Activated T-cell treated with anti-CD3 and anti-CD28 coated beads, Interleukin-2, amount 50 U/mL, for 72 hours (primary cell): Measurements from ENCODE around the gene GDA. TPM values are rescaled to one million over a fixed set of nuclear protein-coding genes. Genes with fewer than 3 reads are reported as not detected.

Source experiments
- ATAC-seq, 2 donors: fragments of 150-1000 bp; cut with Tn5 transposase; replicated peaks in 1 of 2; 2 replicates each; pipeline ENCODE4 v1.10.0; 2021; ENCODE audit warnings: moderate library complexity in 2 of 2, mild to moderate bottlenecking in 1 of 2
- DNase-seq, 2 donors: peaks; one replicate each; pipeline ENCODE4 v3.0.0; 2021 to 2022; ENCODE audit warnings: mixed read lengths in 1 of 2
- H3K27ac Mint-ChIP-seq: one replicate; pipeline ENCODE4 v1.8.0; 2022; ENCODE audit warnings: mild to moderate bottlenecking, moderate library complexity, mixed read lengths
- H3K27me3 Mint-ChIP-seq: one replicate; pipeline ENCODE4 v1.8.0; 2022; ENCODE audit warnings: low read depth, mixed read lengths
- H3K36me3 Mint-ChIP-seq, 2 donors: one replicate each; pipeline ENCODE4 v1.8.0; 2022; ENCODE audit warnings: mixed read lengths in 2 of 2, mild to moderate bottlenecking in 1 of 2; ENCODE audit not compliant: insufficient read depth in 2 of 2
- H3K4me1 Mint-ChIP-seq: one replicate; pipeline ENCODE4 v1.8.0; 2022; ENCODE audit warnings: low read depth, mixed read lengths
- H3K4me3 Mint-ChIP-seq, 2 donors: one replicate each; pipeline ENCODE4 v1.8.0; 2022; ENCODE audit warnings: mild to moderate bottlenecking in 2 of 2, mixed read lengths in 2 of 2, moderate library complexity in 2 of 2
- H3K9me3 Mint-ChIP-seq, 2 donors: one replicate each; pipeline ENCODE4 v1.8.0; 2022; ENCODE audit warnings: mixed read lengths in 2 of 2
- total RNA-seq, 2 donors: library from RNA; stranded (reverse); gene quantifications; one replicate each; pipeline ENCODE4 v1.2.3, GENCODE V29; 2022

GDA gene
- total RNA-seq, 2 donors from 2014 or later, result not detected

GRCh38 chr9:72202009-72202408 lies 52.8 kb downstream of the GDA start:
- DNase-seq, result no peak
- Mint-ChIP-seq H3K27ac (no peak overlapping the region), H3K27me3 (peaks cover 8% of the 10 kb centered on the region), H3K4me3 (no peak overlapping the region), H3K36me3 (no peaks in the 10 kb centered on the region), H3K4me1 (no peaks in the 10 kb centered on the region), H3K9me3 (no peaks in the 10 kb centered on the region)
- ATAC-seq, result no peak

- ATAC-seq (peak in 1 of 2 donors; percentile 44), DNase-seq (peak; percentile 3 to 4)
- no peaks in the 10 kb centered on the region for H3K9me3 Mint-ChIP-seq
- H3K36me3 Mint-ChIP-seq, result no peaks in the 10 kb centered on the region
- H3K4me3 Mint-ChIP-seq, result no peak overlapping the region
- no peaks in the 10 kb centered on the region for H3K4me1 Mint-ChIP-seq
- H3K27ac Mint-ChIP-seq, result no peak overlapping the region
- H3K27me3 Mint-ChIP-seq, result no peaks in the 10 kb centered on the region
These were observed 54.1 kb downstream of the GDA start for GRCh38 chr9:72203205-72203803.

GRCh38 chr9:72204062-72204461 lies 54.8 kb downstream of the GDA start:
- H3K27ac Mint-ChIP-seq, result no peak overlapping the region
- H3K4me1 Mint-ChIP-seq, result no peaks in the 10 kb centered on the region
- H3K36me3 Mint-ChIP-seq, result no peaks in the 10 kb centered on the region
- no peaks in the 10 kb centered on the region for H3K9me3 Mint-ChIP-seq
- DNase-seq (no peak), ATAC-seq (no peak)
- no peaks in the 10 kb centered on the region for H3K27me3 Mint-ChIP-seq
- no peak overlapping the region for H3K4me3 Mint-ChIP-seq

- no peaks in the 10 kb centered on the region for H3K9me3 Mint-ChIP-seq
- H3K4me3 Mint-ChIP-seq, result no peak overlapping the region
- H3K27ac Mint-ChIP-seq, result no peak overlapping the region
- no peaks in the 10 kb centered on the region for H3K4me1 Mint-ChIP-seq
- no peaks in the 10 kb centered on the region for H3K36me3 Mint-ChIP-seq
- DNase-seq, result no peak
- peaks cover 4% of the 10 kb centered on the region for H3K27me3 Mint-ChIP-seq
- no peak for ATAC-seq
These were observed 56.3 kb downstream of the GDA start for GRCh38 chr9:72205513-72205912.

- Mint-ChIP-seq H3K4me3 (no peak overlapping the region), H3K4me1 (no peaks in the 10 kb centered on the region), H3K36me3 (no peaks in the 10 kb centered on the region), H3K27me3 (peaks cover 10% of the 10 kb centered on the region), H3K27ac (no peak overlapping the region), H3K9me3 (no peaks in the 10 kb centered on the region)
- DNase-seq, result no peak
- ATAC-seq, result no peak
These were observed 58.0 kb downstream of the GDA start for GRCh38 chr9:72207278-72207677.

GRCh38 chr9:72210522-72210921 lies 61.3 kb downstream of the GDA start:
- no peaks in the 10 kb centered on the region for H3K9me3 Mint-ChIP-seq
- no peaks in the 10 kb centered on the region for H3K36me3 Mint-ChIP-seq
- no peaks in the 10 kb centered on the region for H3K4me1 Mint-ChIP-seq
- DNase-seq (no peak), ATAC-seq (no peak)
- peaks cover 24% of the 10 kb centered on the region for H3K27me3 Mint-ChIP-seq
- no peak overlapping the region for H3K4me3 Mint-ChIP-seq
- H3K27ac Mint-ChIP-seq, result no peak overlapping the region

GRCh38 chr9:72211047-72211446 lies 61.8 kb downstream of the GDA start:
- no peaks in the 10 kb centered on the region for H3K4me1 Mint-ChIP-seq
- ATAC-seq, result no peak
- no peak overlapping the region for H3K27ac Mint-ChIP-seq
- H3K36me3 Mint-ChIP-seq, result no peaks in the 10 kb centered on the region
- H3K27me3 Mint-ChIP-seq, result peaks cover 24% of the 10 kb centered on the region
- no peak for DNase-seq
- no peaks in the 10 kb centered on the region for H3K9me3 Mint-ChIP-seq
- no peak overlapping the region for H3K4me3 Mint-ChIP-seq

GRCh38 chr9:72213906-72214305 lies 64.7 kb downstream of the GDA start:
- Mint-ChIP-seq H3K27ac (no peak overlapping the region), H3K4me1 (no peaks in the 10 kb centered on the region), H3K9me3 (no peaks in the 10 kb centered on the region), H3K4me3 (no peak overlapping the region), H3K27me3 (peaks cover 24% of the 10 kb centered on the region), H3K36me3 (no peaks in the 10 kb centered on the region)
- ATAC-seq (no peak), DNase-seq (no peak)

- H3K36me3 Mint-ChIP-seq, result no peaks in the 10 kb centered on the region
- no peak overlapping the region for H3K4me3 Mint-ChIP-seq
- ATAC-seq, result no peak
- H3K4me1 Mint-ChIP-seq, result no peaks in the 10 kb centered on the region
- peaks cover 13% of the 10 kb centered on the region for H3K27me3 Mint-ChIP-seq
- DNase-seq, result no peak
- H3K27ac Mint-ChIP-seq, result no peak overlapping the region
- H3K9me3 Mint-ChIP-seq, result no peaks in the 10 kb centered on the region
These were observed 68.1 kb downstream of the GDA start for GRCh38 chr9:72217306-72217842.

- H3K4me1 Mint-ChIP-seq, result no peaks in the 10 kb centered on the region
- H3K9me3 Mint-ChIP-seq, result no peaks in the 10 kb centered on the region
- H3K27me3 Mint-ChIP-seq, result no peaks in the 10 kb centered on the region
- H3K4me3 Mint-ChIP-seq, result no peak overlapping the region
- H3K27ac Mint-ChIP-seq, result no peak overlapping the region
- no peak for ATAC-seq
- no peak for DNase-seq
- H3K36me3 Mint-ChIP-seq, result no peaks in the 10 kb centered on the region
These were observed 71.3 kb downstream of the GDA start for GRCh38 chr9:72220589-72220988.

GRCh38 chr9:72226146-72226812 lies 77.0 kb downstream of the GDA start:
- no peak overlapping the region for H3K4me3 Mint-ChIP-seq

GRCh38 chr9:72228282-72228681 lies 79.0 kb downstream of the GDA start:
- Mint-ChIP-seq H3K27me3 (no peaks in the 10 kb centered on the region), H3K4me3 (no peak overlapping the region), H3K4me1 (no peaks in the 10 kb centered on the region), H3K36me3 (no peaks in the 10 kb centered on the region), H3K9me3 (no peaks in the 10 kb centered on the region), H3K27ac (no peak overlapping the region)
- DNase-seq, result no peak
- ATAC-seq, result no peak

More at GRCh38 chr9:72226146-72226812, 77.0 kb downstream of the GDA start:
- Mint-ChIP-seq H3K27ac (no peak overlapping the region), H3K9me3 (no peaks in the 10 kb centered on the region), H3K4me1 (no peaks in the 10 kb centered on the region), H3K36me3 (no peaks in the 10 kb centered on the region), H3K27me3 (no peaks in the 10 kb centered on the region)
- no peak for DNase-seq
- no peak for ATAC-seq

GRCh38 chr9:72232778-72233177 lies 83.5 kb downstream of the GDA start:
- no peak for DNase-seq
- Mint-ChIP-seq H3K27ac (no peak overlapping the region), H3K4me3 (no peak overlapping the region), H3K4me1 (no peaks in the 10 kb centered on the region), H3K36me3 (no peaks in the 10 kb centered on the region), H3K9me3 (no peaks in the 10 kb centered on the region), H3K27me3 (no peaks in the 10 kb centered on the region)
- ATAC-seq, result no peak

- DNase-seq (no peak), ATAC-seq (no peak)
- Mint-ChIP-seq H3K4me1 (no peaks in the 10 kb centered on the region), H3K27me3 (peaks cover 27% of the 10 kb centered on the region), H3K4me3 (no peak overlapping the region), H3K27ac (no peak overlapping the region), H3K9me3 (no peaks in the 10 kb centered on the region), H3K36me3 (no peaks in the 10 kb centered on the region)
These were observed 98.3 kb downstream of the GDA start for GRCh38 chr9:72247549-72247948.
